ENCODE measurements around the gene CACNA1I. TPM values are rescaled to one million over a fixed set of nuclear protein-coding genes. Genes with fewer than 3 reads are reported as not detected.
A peak's percentile ranks its signal among the peaks of the same experiment; 100 is the strongest.

Gene CACNA1I
- total and polyA plus RNA-seq, 2 donors (not counting 1 experiment from before 2014, with no cell fraction given), result 0.07 to 0.25 TPM

GRCh38 chr22:39524753-39525657, 45.5 kb upstream of the CACNA1I start:
- peak overlapping the region; percentile 56 for H3K4me3 Mint-ChIP-seq
- 95% methylated on average over 5 of the region's 10 CpGs for WGBS (ENCODE audit: insufficient coverage)
- Histone ChIP-seq H2AFZ (ENCODE audit: insufficient read depth, low read depth, low read length, poor library complexity, severe bottlenecking) (no peak overlapping the region), H3K4me3 (ENCODE audit: control extremely low read depth in 1 of 5, extremely low read depth in 1 of 5, insufficient read depth in 1 of 5, low read depth in 2 of 5, low read length in 4 of 5) (no peak overlapping the region), H3K27ac (ENCODE audit: low read length in 2 of 2) (peak overlapping the region in 1 of 2 donors; percentile 57), H3K4me2 (replicated peaks; ENCODE audit: low read depth, low read length, poor library complexity, severe bottlenecking) (no peak overlapping the region), H3K79me2 (ENCODE audit: control insufficient read depth, insufficient read depth, low read length) (peaks cover 80% of the 10 kb centered on the region), H3K36me3 (replicated peaks in 1 of 2; ENCODE audit: control extremely low read depth in 1 of 2, control insufficient read depth in 1 of 2, extremely low read depth in 1 of 2, insufficient read depth in 2 of 2, low read length in 1 of 2) (peaks cover 0 to 62% of the 10 kb centered on the region in 2 experiments), H3K4me1 (ENCODE audit: control insufficient read depth in 2 of 2, insufficient read depth in 2 of 2, low read length in 2 of 2) (peaks cover 58 to 81% of the 10 kb centered on the region in 2 donors), H3K27me3 (replicated peaks in 1 of 4; ENCODE audit: control extremely low read depth in 1 of 4, control insufficient read depth in 3 of 4, insufficient read depth in 4 of 4, low read length in 3 of 4) (no peaks in the 10 kb centered on the region), H4K20me1 (ENCODE audit: control insufficient read depth, insufficient read depth, low read length, poor library complexity, severe bottlenecking) (peaks cover 79% of the 10 kb centered on the region), H3K9ac (ENCODE audit: low read length) (no peak overlapping the region), H3K9me3 (ENCODE audit: control extremely low read depth in 1 of 3, control insufficient read depth in 2 of 3, insufficient read depth in 1 of 3, low read length in 2 of 3) (peaks cover 0 to 7% (median 0%) of the 10 kb centered on the region in 3 donors)
- intact Hi-C loops (cut with micrococcal nuclease), result loop anchor here (10.0 kb wide), 1 partner anchor 650 kb away; the partner anchor contains the start of gene CBX6
- H3K4me1 Mint-ChIP-seq, result peaks cover 80% of the 10 kb centered on the region
- TF ChIP-seq EZH2 (IDR thresholded peaks at IDR 0.05; ENCODE audit: borderline replicate concordance, insufficient read depth, low read depth, low read length, poor library complexity, severe bottlenecking) (no peak), CTCF (IDR thresholded peaks at IDR 0.05) (no peak)
- ATAC-seq (ENCODE audit: low read depth) (no peak), DNase-seq (no peak)
- ChIA-PET POLR2A (interaction anchor here (1.3 kb wide), 1 partner anchor 519 kb away, joined by 4 read pairs; no protein-coding TSS in a partner anchor), CTCF (interaction anchor here (0.6 to 6.9 kb wide), 7 partner anchors 13 to 685 kb away, joined by 3 to 166 read pairs (median 4); partner anchors contain the start of gene TAB1)
- no peaks in the 10 kb centered on the region for H3K27me3 Mint-ChIP-seq
- peak overlapping the region; percentile 86 for H3K27ac Mint-ChIP-seq
- no peaks in the 10 kb centered on the region for H3K9me3 Mint-ChIP-seq (ENCODE audit: insufficient read depth)

GRCh38 chr22:39525658-39525975, 44.9 kb upstream of the CACNA1I start:
- H3K27ac ChIP-seq (ENCODE audit: low read length in 2 of 2), result peak overlapping the region in 1 of 2 donors; percentile 85
- no peak overlapping the region for H3K4me2 ChIP-seq (replicated peaks; ENCODE audit: low read depth, low read length, poor library complexity, severe bottlenecking)
- DNase-seq (no peak), ATAC-seq (ENCODE audit: low read depth) (no peak)
- no peak overlapping the region for H2AFZ ChIP-seq (ENCODE audit: insufficient read depth, low read depth, low read length, poor library complexity, severe bottlenecking)
- H3K27me3 Mint-ChIP-seq, result no peaks in the 10 kb centered on the region
- intact Hi-C loops (cut with micrococcal nuclease), result loop anchor here (10.0 kb wide), 1 partner anchor 651 kb away; the partner anchor contains the start of gene CBX6
- TF ChIP-seq EZH2 (IDR thresholded peaks at IDR 0.05; ENCODE audit: borderline replicate concordance, insufficient read depth, low read depth, low read length, poor library complexity, severe bottlenecking), result no peak
- TF ChIP-seq CTCF (IDR thresholded peaks at IDR 0.05), result no peak
- H4K20me1 ChIP-seq (ENCODE audit: control insufficient read depth, insufficient read depth, low read length, poor library complexity, severe bottlenecking), result peaks cover 82% of the 10 kb centered on the region
- CTCF ChIA-PET, result interaction anchor here (0.8 to 6.9 kb wide), 4 partner anchors 31 to 182 kb away, joined by 3 to 166 read pairs (median 5); partner anchors contain the start of gene TAB1
- peak overlapping the region; percentile 56 for H3K4me3 Mint-ChIP-seq
- H3K27me3 ChIP-seq (replicated peaks in 1 of 4; ENCODE audit: control extremely low read depth in 1 of 4, control insufficient read depth in 3 of 4, insufficient read depth in 4 of 4, low read length in 3 of 4), result no peaks in the 10 kb centered on the region
- H3K9ac ChIP-seq (ENCODE audit: low read length), result no peak overlapping the region
- no peak overlapping the region for H3K4me3 ChIP-seq (ENCODE audit: control extremely low read depth in 1 of 5, extremely low read depth in 1 of 5, insufficient read depth in 1 of 5, low read depth in 2 of 5, low read length in 4 of 5)
- peaks cover 84% of the 10 kb centered on the region for H3K79me2 ChIP-seq (ENCODE audit: control insufficient read depth, insufficient read depth, low read length)
- 96% methylated on average over 4 of the region's 4 CpGs for WGBS (ENCODE audit: insufficient coverage)
- no peaks in the 10 kb centered on the region for H3K9me3 Mint-ChIP-seq (ENCODE audit: insufficient read depth)
- H3K4me1 ChIP-seq (ENCODE audit: control insufficient read depth in 2 of 2, insufficient read depth in 2 of 2, low read length in 2 of 2), result peaks cover 64 to 87% of the 10 kb centered on the region in 2 donors
- peaks cover 84% of the 10 kb centered on the region for H3K4me1 Mint-ChIP-seq
- H3K27ac Mint-ChIP-seq, result peak overlapping the region; percentile 86
- POLR2A ChIA-PET, result no interaction called here
- H3K36me3 ChIP-seq (replicated peaks in 1 of 2; ENCODE audit: control extremely low read depth in 1 of 2, control insufficient read depth in 1 of 2, extremely low read depth in 1 of 2, insufficient read depth in 2 of 2, low read length in 1 of 2), result peaks cover 0 to 67% of the 10 kb centered on the region in 2 experiments
- peaks cover 0 to 7% (median 0%) of the 10 kb centered on the region in 3 donors for H3K9me3 ChIP-seq (ENCODE audit: control extremely low read depth in 1 of 3, control insufficient read depth in 2 of 3, insufficient read depth in 1 of 3, low read length in 2 of 3)

Measured in B cell (primary cell).